Measurements from ENCODE around the gene PDCL3. TPM values are rescaled to one million over a fixed set of nuclear protein-coding genes. Genes with fewer than 3 reads are reported as not detected.

PDCL3 gene
- total and polyA plus RNA-seq, 8 donors: 7.2 to 32.2 (median 21.3) TPM; not detected in 1

- Histone ChIP-seq H3K4me3 (no peak overlapping the region), H3K27ac (no peak overlapping the region), H3K4me1 (no peaks in the 10 kb centered on the region), H3K36me3 (no peaks in the 10 kb centered on the region), H3K9me3 (peaks cover 0 to 4% (median 0%) of the 10 kb centered on the region in 4 donors), H3K27me3 (peaks cover 0 to 6% (median 0%) of the 10 kb centered on the region in 3 donors)
- DNase-seq: no peak
- TF ChIP-seq POLR2A (IDR thresholded peaks at IDR 0.05) (no peak), EP300 (IDR thresholded peaks at IDR 0.05) (no peak), POLR2AphosphoS5 (IDR thresholded peaks at IDR 0.05) (no peak), CTCF (IDR thresholded peaks at IDR 0.05) (no peak)
- intact Hi-C loops (cut with DNase I; ENCODE audit: low total_unique reads): no loop called here
- WGBS, 5 donors: 23 to 61% (median 54%) methylated on average over 1 of the region's 1 CpG
These were observed 23.6 kb upstream of the PDCL3 start for GRCh38 chr2:100539221-100539620.

DNA sequence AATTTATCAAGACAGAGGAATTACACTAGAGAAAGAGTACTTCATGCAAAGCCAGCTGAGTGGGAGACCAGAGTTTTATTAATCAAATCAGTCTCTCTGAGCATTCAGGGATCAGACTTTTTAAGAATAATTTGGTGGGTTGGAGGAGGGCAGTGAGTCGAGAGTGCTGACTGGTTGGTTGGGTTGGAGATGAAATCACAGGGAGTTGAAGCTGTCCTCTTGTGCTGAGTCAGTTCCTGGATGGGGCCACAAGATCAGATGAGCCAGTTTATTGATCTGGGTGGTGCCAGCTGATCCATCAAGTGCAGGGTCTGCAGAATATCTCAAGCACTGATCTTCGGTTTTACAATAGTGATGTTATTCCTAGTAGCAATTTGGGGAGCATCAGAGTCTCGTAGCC, 21.4 kb upstream of the PDCL3 start:
- Histone ChIP-seq H3K4me1 (no peaks in the 10 kb centered on the region), H3K27ac (no peak overlapping the region), H3K36me3 (no peaks in the 10 kb centered on the region), H3K4me3 (no peak overlapping the region), H3K9me3 (peaks cover 0 to 4% (median 0%) of the 10 kb centered on the region in 4 donors), H3K27me3 (peaks cover 0 to 6% (median 0%) of the 10 kb centered on the region in 3 donors)
- WGBS, 5 donors: 52 to 69% (median 54%) methylated on average over 3 of the region's 3 CpGs
- TF ChIP-seq POLR2AphosphoS5 (IDR thresholded peaks at IDR 0.05) (no peak), CTCF (IDR thresholded peaks at IDR 0.05) (no peak), POLR2A (IDR thresholded peaks at IDR 0.05) (no peak), EP300 (IDR thresholded peaks at IDR 0.05) (no peak)
- intact Hi-C loops (cut with DNase I; ENCODE audit: low total_unique reads): no loop called here
- DNase-seq: no peak

DNA sequence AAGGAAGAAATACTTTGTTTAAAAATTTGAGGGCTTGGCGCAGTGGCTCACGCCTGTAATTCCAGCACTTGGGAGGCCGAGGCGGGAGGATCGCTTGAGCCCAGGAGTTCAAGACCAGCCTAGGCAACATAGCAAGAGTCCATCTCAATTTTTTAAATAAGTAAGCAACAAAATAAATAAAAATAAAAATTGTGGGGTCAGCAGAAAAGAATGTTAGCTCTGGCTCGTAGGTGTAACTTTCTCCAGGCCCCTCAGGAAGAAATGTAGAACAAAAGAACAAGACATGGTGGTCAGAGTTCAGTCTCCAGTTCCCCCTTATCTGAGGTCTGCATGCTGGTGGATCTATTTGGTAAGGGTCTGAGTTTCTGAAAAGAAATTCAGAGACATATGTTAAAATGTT, 20.4 kb upstream of the PDCL3 start:
- intact Hi-C loops (cut with DNase I; ENCODE audit: low total_unique reads): no loop called here

GRCh38 chr2:100544911-100545596, 17.7 kb upstream of the PDCL3 start:
- intact Hi-C loops (cut with DNase I; ENCODE audit: low total_unique reads): no loop called here
- no peak overlapping the region for H3K27ac ChIP-seq
- no peak overlapping the region for H3K4me3 ChIP-seq
- H3K36me3 ChIP-seq: no peaks in the 10 kb centered on the region
- WGBS, 5 donors: 56 to 69% (median 64%) methylated on average over 7 of the region's 7 CpGs
- H3K27me3 ChIP-seq: no peaks in the 10 kb centered on the region
- DNase-seq: peak in 1 of 2 donors; percentile 16
- TF ChIP-seq CTCF (IDR thresholded peaks at IDR 0.05): no peak
- TF ChIP-seq EP300 (IDR thresholded peaks at IDR 0.05): no peak
- peaks cover 0 to 4% (median 0%) of the 10 kb centered on the region in 4 donors for H3K9me3 ChIP-seq
- H3K4me1 ChIP-seq: no peaks in the 10 kb centered on the region

More for the DNA sequence above, 20.4 kb upstream of the PDCL3 start:
- H3K9me3 ChIP-seq: peaks cover 0 to 4% (median 0%) of the 10 kb centered on the region in 4 donors
- 91 to 97% (median 92%) methylated on average over 6 of the region's 6 CpGs for WGBS, 5 donors
- H3K27me3 ChIP-seq: peaks cover 0 to under 1% (median 0%) of the 10 kb centered on the region in 3 donors
- H3K4me1 ChIP-seq: no peaks in the 10 kb centered on the region
- no peaks in the 10 kb centered on the region for H3K36me3 ChIP-seq
- DNase-seq: no peak
- H3K27ac ChIP-seq: no peak overlapping the region
- TF ChIP-seq POLR2A (IDR thresholded peaks at IDR 0.05) (no peak), CTCF (IDR thresholded peaks at IDR 0.05) (no peak), EP300 (IDR thresholded peaks at IDR 0.05) (no peak), POLR2AphosphoS5 (IDR thresholded peaks at IDR 0.05) (no peak)
- H3K4me3 ChIP-seq: no peak overlapping the region
